GM06990 (cell line): Measurements from ENCODE around the gene ALOX5.
"Not testable (repeated sequence)": the region's sequence is repeated elsewhere in the genome, so short reads cannot be mapped to it uniquely, and the experiment has no call there.

Experiments used
- DNase-seq: peaks from one replicate; pipeline ENCODE4 v3.0.0-alpha.2; 2011; ENCODE audit not compliant: insufficient read length; ENCODE audit errors: extremely low read depth
- H3K27me3 ChIP-seq: replicated peaks from 2 replicates; pipeline ENCODE4 v1.6.0; 2011; ENCODE audit warnings: low read length; ENCODE audit not compliant: control insufficient read depth, insufficient read depth
- H3K36me3 ChIP-seq: 2 replicates; pipeline ENCODE4 v1.5.1; 2011; ENCODE audit warnings: low read length; ENCODE audit not compliant: control insufficient read depth, insufficient read depth
- H3K4me3 ChIP-seq: replicated peaks from 2 replicates; pipeline ENCODE4 v1.5.1; 2011; ENCODE audit warnings: low read depth, mild to moderate bottlenecking, control low read depth, low read length
- CTCF ChIP-seq: IDR thresholded peaks from 2 replicates; pipeline ENCODE4 v1.5.1; 2011; ENCODE audit warnings: low read length, control low read depth, mild to moderate bottlenecking, inconsistent platforms; ENCODE audit not compliant: insufficient read depth, poor library complexity, severe bottlenecking

ALOX5 gene

GRCh38 chr10:45386657-45387056 lies 12.6 kb downstream of the ALOX5 start:
- Histone ChIP-seq H3K27me3 (no peaks in the 10 kb centered on the region), H3K4me3 (no peak overlapping the region), H3K36me3 (peaks cover 25% of the 10 kb centered on the region)
- no peak for TF ChIP-seq CTCF
- no peak for DNase-seq

GRCh38 chr10:45387096-45387893 lies 13.3 kb downstream of the ALOX5 start:
- Histone ChIP-seq H3K4me3 (no peak overlapping the region), H3K36me3 (peaks cover 25% of the 10 kb centered on the region), H3K27me3 (no peaks in the 10 kb centered on the region)
- DNase-seq = no peak
- no peak for TF ChIP-seq CTCF

- H3K27me3 ChIP-seq, DNase-seq, H3K4me3 ChIP-seq: not testable (repeated sequence)
- H3K36me3 ChIP-seq = peaks cover 11% of the 10 kb centered on the region
Measured at GRCh38 chr10:45389671-45390070, 15.7 kb downstream of the ALOX5 start.

GRCh38 chr10:45391636-45392035 lies 17.6 kb downstream of the ALOX5 start:
- not testable (repeated sequence) for H3K4me3 ChIP-seq, H3K27me3 ChIP-seq, DNase-seq
- peaks cover 14% of the 10 kb centered on the region for H3K36me3 ChIP-seq

- H3K27me3 ChIP-seq = no peaks in the 10 kb centered on the region
- H3K36me3 ChIP-seq = peaks cover 4% of the 10 kb centered on the region
- no peak for TF ChIP-seq CTCF
- no peak for DNase-seq
- no peak overlapping the region for H3K4me3 ChIP-seq
Measured at GRCh38 chr10:45395554-45395953, 21.5 kb downstream of the ALOX5 start.

- no peaks in the 10 kb centered on the region for H3K27me3 ChIP-seq
- H3K4me3 ChIP-seq = no peak overlapping the region
- no peak for DNase-seq
- TF ChIP-seq CTCF = no peak
- H3K36me3 ChIP-seq = peaks cover 7% of the 10 kb centered on the region
Measured at GRCh38 chr10:45398595-45398994, 24.6 kb downstream of the ALOX5 start.

- Histone ChIP-seq H3K27me3 (no peaks in the 10 kb centered on the region), H3K4me3 (no peak overlapping the region), H3K36me3 (peaks cover 7% of the 10 kb centered on the region)
- DNase-seq = no peak
- no peak for TF ChIP-seq CTCF
Measured at GRCh38 chr10:45399113-45399512, 25.1 kb downstream of the ALOX5 start.
